ENCODE measurements around the gene OTUD4.
A peak's percentile ranks its signal among the peaks of the same experiment; 100 is the strongest.

OTUD4 gene

GRCh38 chr4:145183581-145183980 lies 3.2 kb upstream of the OTUD4 start:
- TF ChIP-seq REST (IDR thresholded peaks at IDR 0.05; ENCODE audit: insufficient replicate concordance, low read depth) = no peak
- no peak for DNase-seq (ENCODE audit: low read depth in 1 of 2, low spot score in 1 of 2)

GRCh38 chr4:145183023-145183422 lies 2.6 kb upstream of the OTUD4 start:
- Histone ChIP-seq H3K27ac (replicated peaks) (no peak overlapping the region), H3K27me3 (ENCODE audit: insufficient read depth, poor library complexity, severe bottlenecking) (no peaks in the 10 kb centered on the region), H3K4me3 (replicated peaks; ENCODE audit: insufficient read depth, low read length) (no peak overlapping the region)
- no peak for TF ChIP-seq CTCF (IDR thresholded peaks at IDR 0.05; ENCODE audit: insufficient read depth, low read length)
- TF ChIP-seq POLR2AphosphoS5 (IDR thresholded peaks at IDR 0.05; ENCODE audit: low read depth) = no peak
- TF ChIP-seq SPI1 (IDR thresholded peaks at IDR 0.05; ENCODE audit: borderline replicate concordance, low read depth) = no peak
- no peak for TF ChIP-seq GABPA (IDR thresholded peaks at IDR 0.05; ENCODE audit: low read depth)
- TF ChIP-seq REST (IDR thresholded peaks at IDR 0.05; ENCODE audit: insufficient replicate concordance, low read depth) = no peak
- no peak for DNase-seq (ENCODE audit: low read depth in 1 of 2, low spot score in 1 of 2)

More at GRCh38 chr4:145183581-145183980, 3.2 kb upstream of the OTUD4 start:
- Histone ChIP-seq H3K27me3 (ENCODE audit: insufficient read depth, poor library complexity, severe bottlenecking) (no peaks in the 10 kb centered on the region), H3K4me3 (replicated peaks; ENCODE audit: insufficient read depth, low read length) (no peak overlapping the region), H3K27ac (replicated peaks) (no peak overlapping the region)

DNA sequence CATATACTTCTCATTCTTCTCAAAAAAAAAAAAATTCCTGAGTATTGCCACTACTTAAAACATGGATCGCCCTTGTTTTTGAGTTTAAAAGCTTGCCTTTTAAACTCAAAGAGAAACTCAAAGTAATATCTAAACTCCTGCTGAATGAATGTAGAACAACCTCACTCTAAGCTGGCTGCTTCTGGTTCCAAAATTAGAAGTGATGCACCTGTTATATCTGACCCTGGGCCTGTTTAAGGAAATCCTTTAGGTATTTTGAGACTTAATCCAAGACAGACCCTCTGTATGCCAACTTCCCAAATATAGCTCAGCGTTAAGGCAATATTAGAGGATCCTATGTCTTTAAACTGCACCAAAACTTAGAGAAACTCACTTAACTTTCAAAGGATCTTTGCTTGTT lies 1.8 kb upstream of the OTUD4 start:
- no peak overlapping the region for H3K4me3 ChIP-seq (replicated peaks; ENCODE audit: insufficient read depth, low read length)
- TF ChIP-seq GABPA (IDR thresholded peaks at IDR 0.05; ENCODE audit: low read depth) = no peak
- TF ChIP-seq CTCF (IDR thresholded peaks at IDR 0.05; ENCODE audit: insufficient read depth, low read length) = no peak
- no peak for TF ChIP-seq REST (IDR thresholded peaks at IDR 0.05; ENCODE audit: insufficient replicate concordance, low read depth)
- no peak for TF ChIP-seq POLR2AphosphoS5 (IDR thresholded peaks at IDR 0.05; ENCODE audit: low read depth)
- TF ChIP-seq SPI1 (IDR thresholded peaks at IDR 0.05; ENCODE audit: borderline replicate concordance, low read depth) = no peak
- no peaks in the 10 kb centered on the region for H3K27me3 ChIP-seq (ENCODE audit: insufficient read depth, poor library complexity, severe bottlenecking)
- DNase-seq (ENCODE audit: low read depth in 1 of 2, low spot score in 1 of 2) = no peak
- no peak overlapping the region for H3K27ac ChIP-seq (replicated peaks)

GRCh38 chr4:145181091-145181501 lies 707 bp upstream of the OTUD4 start:
- Histone ChIP-seq H3K27me3 (ENCODE audit: insufficient read depth, poor library complexity, severe bottlenecking) (no peaks in the 10 kb centered on the region), H3K27ac (replicated peaks) (peak overlapping the region; percentile 80), H3K4me3 (replicated peaks; ENCODE audit: insufficient read depth, low read length) (peak overlapping the region; percentile 65)
- no peak for DNase-seq (ENCODE audit: low read depth in 1 of 2, low spot score in 1 of 2)
- TF ChIP-seq GABPA (IDR thresholded peaks at IDR 0.05; ENCODE audit: low read depth) (no peak), REST (IDR thresholded peaks at IDR 0.05; ENCODE audit: insufficient replicate concordance, low read depth) (no peak), SPI1 (IDR thresholded peaks at IDR 0.05; ENCODE audit: borderline replicate concordance, low read depth) (no peak), CTCF (IDR thresholded peaks at IDR 0.05; ENCODE audit: insufficient read depth, low read length) (no peak), POLR2AphosphoS5 (IDR thresholded peaks at IDR 0.05; ENCODE audit: low read depth) (no peak)

Measured in HL-60 (cell line).